ENCODE results near the gene BARX2. TPM values are rescaled to one million over a fixed set of nuclear protein-coding genes. Genes with fewer than 3 reads are reported as not detected.

Gene BARX2
- polyA plus RNA-seq, 1 of the 3 experiments (the other 2 are of a cell fraction), result not detected

DNA sequence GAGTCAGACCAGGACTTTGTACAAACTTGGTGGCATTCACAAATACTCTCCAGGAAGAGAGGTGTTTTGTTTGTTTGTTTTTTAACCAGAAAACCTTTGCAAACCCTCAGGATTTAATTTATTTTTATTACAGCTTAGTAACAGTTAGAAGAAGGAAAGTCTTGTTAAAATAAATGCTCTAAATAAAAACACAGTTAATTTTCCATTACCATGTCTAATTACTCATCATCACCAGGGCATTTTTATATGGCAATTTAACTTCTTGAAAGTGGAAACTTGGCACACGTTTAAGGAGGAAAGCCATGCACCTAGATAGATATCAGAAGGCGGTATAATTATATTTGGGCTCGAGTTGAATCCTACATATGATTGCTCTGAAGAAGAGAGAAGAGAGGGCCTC is 7.4 kb downstream of the BARX2 start:
- CTCF ChIA-PET, result interaction anchor here (0.7 to 1.0 kb wide), 2 partner anchors 20 to 266 kb away, joined by 3 read pairs; no protein-coding TSS in a partner anchor
- H3K4me1 ChIP-seq (ENCODE audit: control insufficient read depth in 1 of 2, insufficient read depth in 2 of 2, low read depth in 1 of 2, low read length in 1 of 2), result peaks cover 0 to 6% of the 10 kb centered on the region in 2 experiments; a peak in 1 of 4 replicates
- H3K9me2 ChIP-seq, result no peaks in the 10 kb centered on the region
- DNase-seq, result no peak
- H3K4me3 ChIP-seq (ENCODE audit: low read depth in 2 of 2, low read length in 1 of 2), result no peak overlapping the region
- H3K27ac ChIP-seq (ENCODE audit: low read depth in 2 of 2, low read length in 1 of 2), result no peak overlapping the region
- POLR2A ChIA-PET, result no interaction called here
- WGBS (ENCODE audit: low lambda C conversion rate), result 0% methylated on average over 3 of the region's 3 CpGs
- H4K20me1 ChIP-seq (ENCODE audit: insufficient read depth), result no peaks in the 10 kb centered on the region
- no peak overlapping the region for H3K9ac ChIP-seq
- no peaks in the 10 kb centered on the region for H3K79me2 ChIP-seq (ENCODE audit: insufficient read depth)
- TF ChIP-seq FOXM1 (IDR thresholded peaks at IDR 0.05; ENCODE audit: low read depth) (no peak), EP300 (IDR thresholded peaks at IDR 0.05; ENCODE audit: borderline replicate concordance in 1 of 2, low read depth in 1 of 2, low read length in 1 of 2) (no peak), GATA2 (CRISPR knock-in tag; IDR thresholded peaks at IDR 0.05) (no peak), TEAD4 (IDR thresholded peaks at IDR 0.05; ENCODE audit: borderline replicate concordance, insufficient read depth) (no peak), TAF1 (IDR thresholded peaks at IDR 0.05; ENCODE audit: borderline replicate concordance, low read depth, low read length) (no peak), TCF12 (IDR thresholded peaks at IDR 0.05) (no peak), SIN3A (IDR thresholded peaks at IDR 0.05; ENCODE audit: borderline replicate concordance, low read depth, low read length) (no peak), EZH2phosphoT487 (IDR thresholded peaks at IDR 0.05; ENCODE audit: borderline replicate concordance, low read depth) (no peak), FOSL2 (IDR thresholded peaks at IDR 0.05; ENCODE audit: borderline replicate concordance, low read depth) (no peak), NFIC (IDR thresholded peaks at IDR 0.05; ENCODE audit: borderline replicate concordance) (no peak), SMC3 (IDR thresholded peaks at IDR 0.05; ENCODE audit: low read depth, low read length) (no peak), MEF2A (IDR thresholded peaks at IDR 0.05; ENCODE audit: borderline replicate concordance, low read depth) (no peak)
- TF ChIP-seq, protein P1, sequence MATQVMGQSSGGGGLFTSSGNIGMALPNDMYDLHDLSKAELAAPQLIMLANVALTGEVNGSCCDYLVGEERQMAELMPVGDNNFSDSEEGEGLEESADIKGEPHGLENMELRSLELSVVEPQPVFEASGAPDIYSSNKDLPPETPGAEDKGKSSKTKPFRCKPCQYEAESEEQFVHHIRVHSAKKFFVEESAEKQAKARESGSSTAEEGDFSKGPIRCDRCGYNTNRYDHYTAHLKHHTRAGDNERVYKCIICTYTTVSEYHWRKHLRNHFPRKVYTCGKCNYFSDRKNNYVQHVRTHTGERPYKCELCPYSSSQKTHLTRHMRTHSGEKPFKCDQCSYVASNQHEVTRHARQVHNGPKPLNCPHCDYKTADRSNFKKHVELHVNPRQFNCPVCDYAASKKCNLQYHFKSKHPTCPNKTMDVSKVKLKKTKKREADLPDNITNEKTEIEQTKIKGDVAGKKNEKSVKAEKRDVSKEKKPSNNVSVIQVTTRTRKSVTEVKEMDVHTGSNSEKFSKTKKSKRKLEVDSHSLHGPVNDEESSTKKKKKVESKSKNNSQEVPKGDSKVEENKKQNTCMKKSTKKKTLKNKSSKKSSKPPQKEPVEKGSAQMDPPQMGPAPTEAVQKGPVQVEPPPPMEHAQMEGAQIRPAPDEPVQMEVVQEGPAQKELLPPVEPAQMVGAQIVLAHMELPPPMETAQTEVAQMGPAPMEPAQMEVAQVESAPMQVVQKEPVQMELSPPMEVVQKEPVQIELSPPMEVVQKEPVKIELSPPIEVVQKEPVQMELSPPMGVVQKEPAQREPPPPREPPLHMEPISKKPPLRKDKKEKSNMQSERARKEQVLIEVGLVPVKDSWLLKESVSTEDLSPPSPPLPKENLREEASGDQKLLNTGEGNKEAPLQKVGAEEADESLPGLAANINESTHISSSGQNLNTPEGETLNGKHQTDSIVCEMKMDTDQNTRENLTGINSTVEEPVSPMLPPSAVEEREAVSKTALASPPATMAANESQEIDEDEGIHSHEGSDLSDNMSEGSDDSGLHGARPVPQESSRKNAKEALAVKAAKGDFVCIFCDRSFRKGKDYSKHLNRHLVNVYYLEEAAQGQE (IDR thresholded peaks at IDR 0.05; ENCODE audit: low read depth, low read length), result no peak
- TF ChIP-seq, protein P2, sequence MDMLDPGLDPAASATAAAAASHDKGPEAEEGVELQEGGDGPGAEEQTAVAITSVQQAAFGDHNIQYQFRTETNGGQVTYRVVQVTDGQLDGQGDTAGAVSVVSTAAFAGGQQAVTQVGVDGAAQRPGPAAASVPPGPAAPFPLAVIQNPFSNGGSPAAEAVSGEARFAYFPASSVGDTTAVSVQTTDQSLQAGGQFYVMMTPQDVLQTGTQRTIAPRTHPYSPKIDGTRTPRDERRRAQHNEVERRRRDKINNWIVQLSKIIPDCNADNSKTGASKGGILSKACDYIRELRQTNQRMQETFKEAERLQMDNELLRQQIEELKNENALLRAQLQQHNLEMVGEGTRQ (IDR thresholded peaks at IDR 0.05; ENCODE audit: borderline replicate concordance, low read depth, low read length), result no peak
- TF ChIP-seq, protein P3, sequence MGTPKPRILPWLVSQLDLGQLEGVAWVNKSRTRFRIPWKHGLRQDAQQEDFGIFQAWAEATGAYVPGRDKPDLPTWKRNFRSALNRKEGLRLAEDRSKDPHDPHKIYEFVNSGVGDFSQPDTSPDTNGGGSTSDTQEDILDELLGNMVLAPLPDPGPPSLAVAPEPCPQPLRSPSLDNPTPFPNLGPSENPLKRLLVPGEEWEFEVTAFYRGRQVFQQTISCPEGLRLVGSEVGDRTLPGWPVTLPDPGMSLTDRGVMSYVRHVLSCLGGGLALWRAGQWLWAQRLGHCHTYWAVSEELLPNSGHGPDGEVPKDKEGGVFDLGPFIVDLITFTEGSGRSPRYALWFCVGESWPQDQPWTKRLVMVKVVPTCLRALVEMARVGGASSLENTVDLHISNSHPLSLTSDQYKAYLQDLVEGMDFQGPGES (IDR thresholded peaks at IDR 0.05; ENCODE audit: low read depth, low read length), result no peak
- peaks cover 58% of the 10 kb centered on the region for H3K27me3 ChIP-seq (ENCODE audit: insufficient read depth)
- no peaks in the 10 kb centered on the region for H3K9me3 ChIP-seq
- no peak overlapping the region for H3K4me2 ChIP-seq
- H3K36me3 ChIP-seq (replicated peaks in 1 of 2; ENCODE audit: control insufficient read depth in 1 of 2, insufficient read depth in 2 of 2, low read length in 1 of 2), result no peaks in the 10 kb centered on the region
- H3F3A ChIP-seq (replicated peaks; ENCODE audit: insufficient read depth), result no peaks in the 10 kb centered on the region
- H2AFZ ChIP-seq (ENCODE audit: low read depth), result no peak overlapping the region
